D721Med (cell line): Measurements from ENCODE around the gene CRYGB.
"Not testable (repeated sequence)": the region's sequence is repeated elsewhere in the genome, so short reads cannot be mapped to it uniquely, and the experiment has no call there.

Source experiments
- DNase-seq: peaks from one replicate; pipeline ENCODE4 v3.0.0; 2011; ENCODE audit warnings: low spot score; ENCODE audit not compliant: insufficient read length
- FAIRE-seq: peaks from 2 replicates; lab custom pipeline; 2011; peaks lifted over from hg19 to GRCh38; lab: Jason Lieb, UNC
- TF ChIP-seq, protein P1 (sequence below): IDR thresholded peaks from 2 replicates; pipeline ENCODE4 v1.5.1; 2012; ENCODE audit warnings: mild to moderate bottlenecking, control low read depth; ENCODE audit not compliant: insufficient read depth; ENCODE audit errors: missing control alignments

CRYGB gene

DNA sequence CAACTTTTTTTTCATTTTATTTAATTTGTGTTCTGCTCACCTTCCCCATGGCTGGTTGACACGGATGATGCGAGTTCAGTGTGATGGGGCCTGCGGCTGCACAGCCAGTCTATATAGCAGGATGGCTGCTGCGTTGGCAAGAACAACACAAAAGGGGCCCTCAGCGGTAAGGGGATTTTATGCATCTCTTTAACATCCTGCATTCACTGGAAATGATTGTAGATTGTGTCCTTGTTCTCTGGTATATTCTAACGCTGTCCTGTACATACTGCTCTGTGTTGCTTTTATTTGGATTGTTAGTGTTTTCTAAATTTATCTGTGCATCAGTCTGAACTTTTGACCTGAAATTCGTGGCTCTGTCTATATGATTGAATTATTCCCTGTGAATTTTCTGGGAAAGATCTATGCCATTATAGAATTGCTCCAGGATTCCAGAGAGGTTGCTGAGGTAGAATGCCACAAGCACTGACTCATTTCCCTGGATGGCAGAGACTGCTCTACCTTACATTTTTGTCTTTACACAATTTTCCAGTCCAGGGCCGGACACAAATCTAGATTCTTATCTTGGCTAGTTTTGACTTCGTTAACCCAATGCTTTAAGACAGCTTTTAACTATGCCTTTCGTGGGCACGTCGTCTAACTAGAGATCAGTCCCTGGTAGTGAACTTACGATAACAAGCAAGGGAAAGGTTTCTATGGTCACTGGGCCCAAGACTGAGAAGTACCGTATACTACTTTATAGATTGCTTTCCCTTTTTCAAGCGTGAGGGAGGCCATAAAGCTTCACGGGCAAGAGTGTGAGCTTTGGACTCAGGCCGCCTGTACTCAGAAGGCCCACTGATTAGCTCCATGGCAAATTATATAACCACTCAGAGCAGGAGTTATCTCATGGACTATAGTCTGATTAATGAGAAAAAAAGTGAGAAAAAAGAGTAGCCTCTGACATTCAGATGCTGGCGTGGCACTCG is 15.9 kb downstream of the CRYGB start, which contains the start of gene CRYGC:
Gene CRYGC (minus strand): TSS at position 85 of the 968 bp plus-strand sequence. CDS start 36 bp downstream, at position 49.
- FAIRE-seq (peak; percentile 66), DNase-seq (no peak)
- TF ChIP-seq, protein P1, sequence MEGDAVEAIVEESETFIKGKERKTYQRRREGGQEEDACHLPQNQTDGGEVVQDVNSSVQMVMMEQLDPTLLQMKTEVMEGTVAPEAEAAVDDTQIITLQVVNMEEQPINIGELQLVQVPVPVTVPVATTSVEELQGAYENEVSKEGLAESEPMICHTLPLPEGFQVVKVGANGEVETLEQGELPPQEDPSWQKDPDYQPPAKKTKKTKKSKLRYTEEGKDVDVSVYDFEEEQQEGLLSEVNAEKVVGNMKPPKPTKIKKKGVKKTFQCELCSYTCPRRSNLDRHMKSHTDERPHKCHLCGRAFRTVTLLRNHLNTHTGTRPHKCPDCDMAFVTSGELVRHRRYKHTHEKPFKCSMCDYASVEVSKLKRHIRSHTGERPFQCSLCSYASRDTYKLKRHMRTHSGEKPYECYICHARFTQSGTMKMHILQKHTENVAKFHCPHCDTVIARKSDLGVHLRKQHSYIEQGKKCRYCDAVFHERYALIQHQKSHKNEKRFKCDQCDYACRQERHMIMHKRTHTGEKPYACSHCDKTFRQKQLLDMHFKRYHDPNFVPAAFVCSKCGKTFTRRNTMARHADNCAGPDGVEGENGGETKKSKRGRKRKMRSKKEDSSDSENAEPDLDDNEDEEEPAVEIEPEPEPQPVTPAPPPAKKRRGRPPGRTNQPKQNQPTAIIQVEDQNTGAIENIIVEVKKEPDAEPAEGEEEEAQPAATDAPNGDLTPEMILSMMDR, result no peak

DNA sequence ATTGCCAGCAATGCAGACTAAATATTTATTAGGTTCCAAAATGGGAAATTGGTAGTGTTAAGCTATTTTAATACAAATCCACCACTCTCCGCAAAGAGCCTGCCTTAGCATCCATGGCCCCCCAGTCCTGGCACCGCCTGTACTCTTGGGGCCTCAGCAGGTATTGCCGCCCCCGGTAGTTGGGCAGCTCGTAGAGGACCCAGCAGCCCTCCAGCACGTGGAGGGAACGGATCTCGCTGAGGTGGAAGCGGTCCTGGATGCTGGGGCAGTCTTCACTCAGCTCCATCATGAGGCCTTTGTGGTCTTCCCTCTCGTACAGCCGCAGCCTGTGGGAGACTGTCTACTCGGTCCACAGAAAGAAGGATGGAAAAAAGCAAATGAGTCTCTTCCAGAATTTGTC is 17.8 kb downstream of the CRYGB start:
- no peak for FAIRE-seq
- DNase-seq, result no peak
- TF ChIP-seq, protein P1, result no peak

- TF ChIP-seq, protein P1, result no peak
- DNase-seq, result no peak
- no peak for FAIRE-seq
Observed at GRCh38 chr2:208127090-208127489, 18.9 kb downstream of the CRYGB start.

- no peak for FAIRE-seq
- no peak for DNase-seq
- TF ChIP-seq, protein P1, result no peak
Observed at GRCh38 chr2:208125251-208125650, 20.7 kb downstream of the CRYGB start.

GRCh38 chr2:208124013-208124715 is 21.8 kb downstream of the CRYGB start, which contains the start of gene CRYGD:
Gene CRYGD, minus strand, starts transcription at chr2:208124524. Its CDS starts 51 bp downstream, at chr2:208124473.
- not testable (repeated sequence) for DNase-seq, FAIRE-seq

DNA sequence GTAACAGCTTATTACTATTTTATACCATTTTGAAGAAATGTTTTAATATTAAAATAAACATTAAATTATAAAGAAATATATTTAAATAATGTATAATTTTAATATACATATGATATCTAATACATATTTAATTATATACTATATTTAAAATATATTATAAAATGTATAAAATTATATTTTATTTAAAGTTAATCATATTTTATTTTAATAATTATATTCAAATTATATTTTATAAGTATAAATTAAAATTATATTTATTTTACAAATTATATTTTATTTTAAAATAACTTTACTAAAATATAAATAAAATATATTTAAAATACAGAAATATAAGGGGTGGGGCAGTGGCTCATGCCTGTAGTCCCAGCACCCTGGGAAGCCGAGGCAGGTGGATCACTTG is 23.7 kb downstream of the CRYGB start:
- FAIRE-seq (no peak), DNase-seq (no peak)
- TF ChIP-seq, protein P1, result no peak

DNA sequence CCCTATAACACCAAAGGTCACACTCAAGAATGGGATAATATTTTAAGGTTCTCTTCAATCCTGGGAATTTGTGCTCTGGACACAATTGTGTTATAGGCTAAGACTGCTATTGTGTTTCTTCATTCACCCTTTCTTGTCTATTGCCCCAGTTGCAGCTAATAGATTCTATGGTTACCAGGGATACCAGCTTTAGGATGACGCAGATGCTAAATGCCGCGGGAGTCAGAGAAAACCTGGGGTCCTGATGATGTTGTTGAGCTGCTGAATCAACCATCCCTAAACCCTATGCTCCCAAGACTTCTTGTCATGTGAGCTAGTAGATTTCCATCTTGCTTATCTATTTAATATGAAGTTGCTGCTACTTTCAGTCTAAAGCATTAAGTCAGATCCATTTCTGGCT is 27.0 kb downstream of the CRYGB start:
- FAIRE-seq (no peak), DNase-seq (no peak)
- TF ChIP-seq, protein P1, result no peak

GRCh38 chr2:208117390-208117789 is 28.6 kb downstream of the CRYGB start:
- FAIRE-seq, DNase-seq: not testable (repeated sequence)
